ENCODE measurements around the gene TULP1. TPM values are rescaled to one million over a fixed set of nuclear protein-coding genes. Genes with fewer than 3 reads are reported as not detected.
"Not testable (repeated sequence)": the region's sequence is repeated elsewhere in the genome, so short reads cannot be mapped to it uniquely, and the experiment has no call there.

Gene TULP1
- total and polyA plus RNA-seq, 2 of the 13 experiments (the other 11 are each of a cell fraction or from before 2014, with no cell fraction given): not detected

- FAIRE-seq; H3K36me3 ChIP-seq (replicated peaks in 1 of 2; ENCODE audit: control insufficient read depth in 1 of 2, insufficient read depth in 2 of 2, low read length in 2 of 2); H3K27ac ChIP-seq (ENCODE audit: extremely low read length, insufficient read depth, low read length); H3K4me3 ChIP-seq (replicated peaks in 1 of 3; ENCODE audit: insufficient read depth in 1 of 3, low read depth in 2 of 3, low read length in 3 of 3); H3K9me3 ChIP-seq (ENCODE audit: low read length); H3K9ac ChIP-seq (ENCODE audit: insufficient read depth, low read depth, low read length); H2AFZ ChIP-seq (ENCODE audit: low read length); DNase-seq (ENCODE audit: low spot score); CTCF ChIA-PET (ENCODE audit: low intra/inter-chr PET ratio, low total read pairs); BruUV-seq (replicated peaks); H3K4me2 ChIP-seq (ENCODE audit: low read depth, low read length); H3K79me2 ChIP-seq (ENCODE audit: insufficient read depth, low read length); in situ Hi-C loops (cut with HindIII; ENCODE audit: extremely low pct_ligation_motif_present, low pct_unique_long_range_greater_than_20kb); intact Hi-C loops (cut with micrococcal nuclease; ENCODE audit: unreplicated experiment); H4K20me1 ChIP-seq (ENCODE audit: insufficient read depth, low read length): not testable (repeated sequence)
- POLR2A ChIA-PET: interaction anchor here (1.2 kb wide), 1 partner anchor 19 kb away, joined by 4 read pairs; the partner anchor contains the start of gene TEAD3
- peak; percentile 47 for TF ChIP-seq STAG1 (CRISPR knock-in tag; IDR thresholded peaks at IDR 0.05)
- TF ChIP-seq, protein P1, sequence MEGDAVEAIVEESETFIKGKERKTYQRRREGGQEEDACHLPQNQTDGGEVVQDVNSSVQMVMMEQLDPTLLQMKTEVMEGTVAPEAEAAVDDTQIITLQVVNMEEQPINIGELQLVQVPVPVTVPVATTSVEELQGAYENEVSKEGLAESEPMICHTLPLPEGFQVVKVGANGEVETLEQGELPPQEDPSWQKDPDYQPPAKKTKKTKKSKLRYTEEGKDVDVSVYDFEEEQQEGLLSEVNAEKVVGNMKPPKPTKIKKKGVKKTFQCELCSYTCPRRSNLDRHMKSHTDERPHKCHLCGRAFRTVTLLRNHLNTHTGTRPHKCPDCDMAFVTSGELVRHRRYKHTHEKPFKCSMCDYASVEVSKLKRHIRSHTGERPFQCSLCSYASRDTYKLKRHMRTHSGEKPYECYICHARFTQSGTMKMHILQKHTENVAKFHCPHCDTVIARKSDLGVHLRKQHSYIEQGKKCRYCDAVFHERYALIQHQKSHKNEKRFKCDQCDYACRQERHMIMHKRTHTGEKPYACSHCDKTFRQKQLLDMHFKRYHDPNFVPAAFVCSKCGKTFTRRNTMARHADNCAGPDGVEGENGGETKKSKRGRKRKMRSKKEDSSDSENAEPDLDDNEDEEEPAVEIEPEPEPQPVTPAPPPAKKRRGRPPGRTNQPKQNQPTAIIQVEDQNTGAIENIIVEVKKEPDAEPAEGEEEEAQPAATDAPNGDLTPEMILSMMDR (CRISPR knock-in tag; IDR thresholded peaks at IDR 0.05): peak; percentile 36
- Histone ChIP-seq H3K27me3 (ENCODE audit: control insufficient read depth in 1 of 2, insufficient read depth in 2 of 2, low read length in 2 of 2) (peaks cover 4 to 27% of the 10 kb centered on the region in 2 experiments; a peak in 4 of 5 replicates), H3K4me1 (ENCODE audit: insufficient read depth, low read length) (peaks cover 12% of the 10 kb centered on the region; the same call in 1 of the 2 replicates)
- WGBS (ENCODE audit: low lambda C conversion rate): 33% methylated on average over 6 of the region's 6 CpGs
- peak; percentile 42 for ATAC-seq
Observed at GRCh38 chr6:35515939-35516338, 3.2 kb upstream of the TULP1 start.

- H3K36me3 ChIP-seq (replicated peaks in 1 of 2; ENCODE audit: control insufficient read depth in 1 of 2, insufficient read depth in 2 of 2, low read length in 2 of 2): no peaks in the 10 kb centered on the region
- TF ChIP-seq, protein P2, sequence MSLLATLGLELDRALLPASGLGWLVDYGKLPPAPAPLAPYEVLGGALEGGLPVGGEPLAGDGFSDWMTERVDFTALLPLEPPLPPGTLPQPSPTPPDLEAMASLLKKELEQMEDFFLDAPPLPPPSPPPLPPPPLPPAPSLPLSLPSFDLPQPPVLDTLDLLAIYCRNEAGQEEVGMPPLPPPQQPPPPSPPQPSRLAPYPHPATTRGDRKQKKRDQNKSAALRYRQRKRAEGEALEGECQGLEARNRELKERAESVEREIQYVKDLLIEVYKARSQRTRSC (CRISPR knock-in tag; IDR thresholded peaks at IDR 0.05; ENCODE audit: low read depth): no peak
- TF ChIP-seq ZNF770 (CRISPR knock-in tag; IDR thresholded peaks at IDR 0.05) (peak; percentile 35; the same call in 1 of the 2 replicates), ZBTB42 (CRISPR knock-in tag; IDR thresholded peaks at IDR 0.05) (no peak), ZNF143 (CRISPR knock-in tag; IDR thresholded peaks at IDR 0.05) (no peak), ZNF3 (CRISPR knock-in tag; IDR thresholded peaks at IDR 0.05) (peak; percentile 87)
- in situ Hi-C loops (cut with HindIII; ENCODE audit: extremely low pct_ligation_motif_present, low pct_unique_long_range_greater_than_20kb): no loop called here
- H2AFZ ChIP-seq (ENCODE audit: low read length): no peak overlapping the region
- FAIRE-seq (no peak), ATAC-seq (no peak), DNase-seq (ENCODE audit: low spot score) (no peak)
- no peak overlapping the region for H3K4me3 ChIP-seq (replicated peaks in 1 of 3; ENCODE audit: insufficient read depth in 1 of 3, low read depth in 2 of 3, low read length in 3 of 3)
- H3K9ac ChIP-seq (ENCODE audit: insufficient read depth, low read depth, low read length): no peak overlapping the region
- no peaks in the 10 kb centered on the region for H3K9me3 ChIP-seq (ENCODE audit: low read length)
- H3K27ac ChIP-seq (ENCODE audit: extremely low read length, insufficient read depth, low read length): no peak overlapping the region
- 27% methylated on average over 4 of the region's 4 CpGs for WGBS (ENCODE audit: low lambda C conversion rate)
- ChIA-PET CTCF (ENCODE audit: low intra/inter-chr PET ratio, low total read pairs) (no interaction called here), POLR2A (no interaction called here)
- H3K4me1 ChIP-seq (ENCODE audit: insufficient read depth, low read length): peaks cover 4% of the 10 kb centered on the region; the same call in 1 of the 2 replicates
- no peak overlapping the region for H3K4me2 ChIP-seq (ENCODE audit: low read depth, low read length)
- no peaks in the 10 kb centered on the region for H4K20me1 ChIP-seq (ENCODE audit: insufficient read depth, low read length)
- intact Hi-C loops (cut with micrococcal nuclease; ENCODE audit: unreplicated experiment): no loop called here
- peaks cover 2 to 38% of the 10 kb centered on the region in 2 experiments; a peak in 4 of 5 replicates for H3K27me3 ChIP-seq (ENCODE audit: control insufficient read depth in 1 of 2, insufficient read depth in 2 of 2, low read length in 2 of 2)
- BruUV-seq (replicated peaks): no TSS peak
- H3K79me2 ChIP-seq (ENCODE audit: insufficient read depth, low read length): no peaks in the 10 kb centered on the region
Observed at GRCh38 chr6:35514587-35514986, 1.9 kb upstream of the TULP1 start.
